Measurements from ENCODE around the gene GRAMD1B. TPM values are rescaled to one million over a fixed set of nuclear protein-coding genes. Genes with fewer than 3 reads are reported as not detected.

The GRAMD1B gene
- total and polyA plus RNA-seq, 2 donors from 2014 or later = 4.4 to 18.2 TPM

- Histone ChIP-seq H3K27ac (ENCODE audit: low read depth in 2 of 2, low read length in 2 of 2) (no peak overlapping the region), H3K4me3 (ENCODE audit: low read length in 3 of 3) (peak overlapping the region in 2 of 3 donors; percentile 51 to 64), H3K27me3 (ENCODE audit: control insufficient read depth, insufficient read depth, low read length) (no peaks in the 10 kb centered on the region), H3K9me3 (ENCODE audit: control insufficient read depth in 2 of 3, insufficient read depth in 1 of 3, low read length in 3 of 3) (no peaks in the 10 kb centered on the region), H3K9ac (ENCODE audit: low read length in 3 of 3) (peak overlapping the region in 2 of 3 donors; percentile 23 to 26), H3K4me1 (ENCODE audit: control insufficient read depth in 2 of 3, insufficient read depth in 2 of 3, low read depth in 1 of 3, low read length in 3 of 3) (peaks cover 2 to 8% (median 7%) of the 10 kb centered on the region in 3 donors), H3K36me3 (ENCODE audit: control insufficient read depth in 2 of 3, insufficient read depth in 3 of 3, low read length in 3 of 3) (peaks cover 0 to 2% (median 0%) of the 10 kb centered on the region in 3 donors)
- DNase-seq (no peak), FAIRE-seq (no peak)
- TF ChIP-seq CTCF (IDR thresholded peaks at IDR 0.05; ENCODE audit: borderline replicate concordance, extremely low read depth, insufficient read depth) = no peak
- intact Hi-C loops (cut with DNase I) = no loop called here
These were observed 1.6 kb downstream of the GRAMD1B start for GRCh38 chr11:123431619-123432018.

GRCh38 chr11:123434262-123434661 is 4.2 kb downstream of the GRAMD1B start:
- Histone ChIP-seq H3K4me3 (ENCODE audit: low read length in 3 of 3) (no peak overlapping the region), H3K4me1 (ENCODE audit: control insufficient read depth in 2 of 3, insufficient read depth in 2 of 3, low read depth in 1 of 3, low read length in 3 of 3) (peaks cover 0 to 9% (median 7%) of the 10 kb centered on the region in 3 donors), H3K9ac (ENCODE audit: low read length in 3 of 3) (no peak overlapping the region), H3K27ac (ENCODE audit: low read depth in 2 of 2, low read length in 2 of 2) (no peak overlapping the region), H3K27me3 (ENCODE audit: control insufficient read depth, insufficient read depth, low read length) (no peaks in the 10 kb centered on the region), H3K36me3 (ENCODE audit: control insufficient read depth in 2 of 3, insufficient read depth in 3 of 3, low read length in 3 of 3) (peaks cover 0 to 2% (median 0%) of the 10 kb centered on the region in 3 donors), H3K9me3 (ENCODE audit: control insufficient read depth in 2 of 3, insufficient read depth in 1 of 3, low read length in 3 of 3) (no peaks in the 10 kb centered on the region)
- FAIRE-seq (no peak), DNase-seq (no peak)
- TF ChIP-seq CTCF (IDR thresholded peaks at IDR 0.05; ENCODE audit: borderline replicate concordance, extremely low read depth, insufficient read depth) = peak; percentile 14
- intact Hi-C loops (cut with DNase I) = no loop called here

GRCh38 chr11:123434911-123435310 is 4.8 kb downstream of the GRAMD1B start:
- Histone ChIP-seq H3K36me3 (ENCODE audit: control insufficient read depth in 2 of 3, insufficient read depth in 3 of 3, low read length in 3 of 3) (peaks cover 0 to 2% (median 0%) of the 10 kb centered on the region in 3 donors), H3K27ac (ENCODE audit: low read depth in 2 of 2, low read length in 2 of 2) (no peak overlapping the region), H3K4me1 (ENCODE audit: control insufficient read depth in 2 of 3, insufficient read depth in 2 of 3, low read depth in 1 of 3, low read length in 3 of 3) (peaks cover 0 to 9% (median 7%) of the 10 kb centered on the region in 3 donors), H3K9me3 (ENCODE audit: control insufficient read depth in 2 of 3, insufficient read depth in 1 of 3, low read length in 3 of 3) (no peaks in the 10 kb centered on the region), H3K9ac (ENCODE audit: low read length in 3 of 3) (no peak overlapping the region), H3K4me3 (ENCODE audit: low read length in 3 of 3) (no peak overlapping the region), H3K27me3 (ENCODE audit: control insufficient read depth, insufficient read depth, low read length) (no peaks in the 10 kb centered on the region)
- DNase-seq (no peak), FAIRE-seq (no peak)
- no peak for TF ChIP-seq CTCF (IDR thresholded peaks at IDR 0.05; ENCODE audit: borderline replicate concordance, extremely low read depth, insufficient read depth)
- intact Hi-C loops (cut with DNase I) = no loop called here

Measured in kidney (tissue), 14 donors.